ENCODE results near the gene ACAD8. TPM values are rescaled to one million over a fixed set of nuclear protein-coding genes. Genes with fewer than 3 reads are reported as not detected.

Gene ACAD8
- total RNA-seq, result 16.4 and 17.7 TPM in 2 replicates

DNA sequence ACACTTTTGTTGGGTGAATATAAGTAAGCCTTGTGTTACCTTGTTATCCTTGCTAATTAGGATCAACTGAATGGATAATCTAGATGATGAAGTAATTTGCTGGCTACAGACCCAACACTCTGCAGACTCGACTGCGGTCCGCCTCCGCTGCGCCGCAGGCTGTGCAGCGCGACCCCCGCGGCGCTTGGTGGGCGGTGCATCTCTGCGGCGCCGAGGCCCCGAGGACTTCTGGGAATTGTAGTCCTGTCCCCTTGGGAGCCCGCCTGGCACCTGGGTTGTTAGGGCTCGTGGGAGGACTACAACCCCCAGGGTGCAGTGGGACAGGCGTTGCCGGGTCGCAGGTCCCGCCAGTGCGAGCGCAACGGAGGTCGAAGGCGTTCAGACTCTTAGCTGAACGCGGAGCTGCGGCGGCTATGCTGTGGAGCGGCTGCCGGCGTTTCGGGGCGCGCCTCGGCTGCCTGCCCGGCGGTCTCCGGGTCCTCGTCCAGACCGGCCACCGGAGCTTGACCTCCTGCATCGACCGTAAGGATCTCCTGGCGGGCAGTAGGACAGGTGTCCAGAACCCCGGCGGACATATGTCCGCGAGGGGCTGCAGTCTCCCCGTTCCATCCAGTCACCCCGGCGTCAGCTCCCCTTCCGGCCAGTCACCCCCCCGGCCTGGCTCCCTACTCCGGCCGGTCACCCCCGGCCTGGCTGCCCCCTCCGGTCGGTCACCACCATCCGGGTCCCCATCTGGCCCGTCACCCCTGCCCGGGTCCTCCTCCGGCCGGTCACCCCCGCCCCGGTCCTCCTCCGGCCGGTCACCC lies at the start of gene ACAD8, which contains the start of gene THYN1:
Gene ACAD8 (plus strand): TSS at position 381 of the 806 bp plus-strand sequence. CDS start 33 bp downstream, at position 414.
Gene THYN1 (minus strand): TSS at position 165 of the 806 bp plus-strand sequence. CDS start 470 bp downstream, outside the sequence.

DNA sequence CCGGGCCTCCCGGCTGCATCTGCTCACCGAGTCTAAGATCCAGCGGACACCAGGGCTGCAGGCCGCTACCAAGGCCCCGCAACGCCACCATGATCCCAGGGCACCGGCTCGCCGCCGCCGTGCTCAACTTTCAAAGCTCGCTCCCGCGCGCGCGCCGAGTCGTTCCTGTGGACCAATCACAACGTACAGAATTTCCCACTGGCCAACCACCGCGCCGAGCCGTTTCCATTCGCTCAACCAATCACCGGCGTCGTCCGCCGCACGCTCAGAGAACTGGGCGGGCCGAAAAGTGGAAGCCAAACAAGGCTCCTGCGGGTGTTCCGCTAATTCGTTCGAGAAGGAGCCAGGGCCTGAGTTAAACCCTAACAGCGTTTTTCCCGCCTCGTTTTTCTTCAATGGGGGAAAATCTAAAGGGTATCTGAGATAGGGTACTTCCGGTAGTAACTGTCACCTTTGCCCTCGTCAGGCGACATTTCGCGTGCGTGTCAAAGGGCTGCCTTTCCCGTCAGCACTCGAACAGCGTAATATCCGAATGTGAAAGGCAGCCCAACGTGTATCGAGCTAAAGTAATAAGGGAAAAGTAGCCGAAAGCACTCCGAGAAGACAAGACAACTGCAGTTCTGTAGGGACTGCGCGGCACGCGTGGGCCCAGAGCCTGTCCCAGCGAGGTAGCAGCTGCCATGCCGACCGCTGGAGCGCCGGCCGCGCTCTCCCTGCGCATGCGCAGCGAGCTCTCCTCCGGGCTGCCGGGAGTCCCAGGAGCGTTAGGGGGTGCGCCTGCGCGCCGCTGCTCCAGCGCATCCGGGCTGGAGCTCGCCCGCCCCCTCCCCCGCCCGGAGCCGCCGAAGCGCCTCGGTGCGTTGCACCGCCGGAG lies 29.3 kb upstream of the ACAD8 start, which contains the start of the genes NCAPD3 and VPS26B:
Gene NCAPD3 (minus strand): TSS at position 132 of the 874 bp plus-strand sequence. CDS start 41 bp downstream, at position 91.
Gene VPS26B (plus strand): TSS at position 836 of the 874 bp plus-strand sequence. CDS start 452 bp downstream, outside the sequence.

DNA sequence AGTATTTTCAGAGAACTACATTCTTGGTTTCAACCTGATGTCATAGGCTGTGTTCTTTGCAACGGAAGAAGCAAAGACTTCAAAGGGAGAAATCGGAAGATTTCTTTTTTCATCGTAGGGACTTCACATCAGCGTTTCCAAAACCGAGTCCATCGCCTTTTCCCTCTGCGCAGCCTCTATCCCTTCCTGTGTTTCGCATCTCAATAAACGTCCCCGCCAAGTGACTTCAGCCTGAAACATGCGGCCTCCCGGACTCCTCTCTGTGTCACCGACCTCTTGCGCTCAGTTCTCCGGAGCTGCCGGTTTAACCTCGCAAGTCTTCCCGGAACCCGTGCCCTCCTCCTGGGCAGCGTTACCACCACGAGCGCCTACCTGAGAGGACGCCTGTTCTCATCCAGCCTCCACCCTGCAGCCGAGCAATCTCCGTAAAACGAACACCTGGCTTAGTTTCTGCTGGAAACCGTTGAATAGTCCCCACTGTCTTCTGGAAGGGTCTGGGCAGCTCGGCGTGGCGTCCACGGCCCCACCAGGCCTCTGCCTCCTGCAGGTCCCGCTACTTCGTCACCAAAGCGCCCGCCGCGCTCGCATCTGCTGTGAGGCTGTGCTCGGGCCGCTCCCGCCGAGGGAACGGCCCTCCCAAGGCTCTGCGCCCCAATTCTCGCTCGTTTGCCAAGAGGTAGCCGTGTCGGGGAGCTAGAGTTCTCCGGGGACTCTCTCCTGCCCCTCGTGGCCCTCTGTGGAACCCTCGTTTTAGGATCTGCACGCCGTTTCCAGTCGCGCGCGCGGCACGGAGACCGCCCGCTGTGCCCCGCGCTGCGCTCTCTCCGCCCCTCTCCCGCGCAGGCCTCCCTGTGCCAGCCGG lies 22.4 kb downstream of the ACAD8 start, which contains the start of gene GLB1L3:
Gene GLB1L3 (plus strand): TSS at position 846 of the 862 bp plus-strand sequence. CDS start 362 bp downstream, outside the sequence.

Other genes starting within 250 kb of the ACAD8 start
- 32.6 TPM in 2 replicates for gene JAM3, start 184.5 kb upstream of the ACAD8 start, total RNA-seq
- gene NCAPD3, start 29.6 kb upstream of the ACAD8 start, total RNA-seq, result 19.8 and 20.5 TPM in 2 replicates
- gene VPS26B, start 28.9 kb upstream of the ACAD8 start, total RNA-seq, result 29.0 and 32.1 TPM in 2 replicates
- gene THYN1, start 216 bp upstream of the ACAD8 start, total RNA-seq, result 73.8 and 78.6 TPM in 2 replicates
- gene GLB1L3, start 22.8 kb downstream of the ACAD8 start, total RNA-seq, result not detected in 2 replicates
- 0.50 and 0.89 TPM in 2 replicates for gene GLB1L2, start 78.4 kb downstream of the ACAD8 start, total RNA-seq
- not detected in 2 replicates for gene B3GAT1, start 158.7 kb downstream of the ACAD8 start, total RNA-seq

Measured in bronchus fibroblast of lung (primary cell).